Endothelial cell of umbilical vein (primary cell): ENCODE measurements around the gene SNX22. TPM values are rescaled to one million over a fixed set of nuclear protein-coding genes. Genes with fewer than 3 reads are reported as not detected.

ENCODE experiments used
- BruUV-seq: library from RNA; stranded (reverse); fragments of 400-500 nt; replicated peaks from 2 replicates; lab custom pipeline; 2021; lab: Mats Ljungman, UMichigan
- CTCF ChIA-PET: fragments of 300-600, 350-600 bp; sonication (Branson Sonifier 250); formaldehyde crosslinking; loops from one replicate; lab custom pipeline; 2021; ENCODE audit warnings: antibody characterized with exemption, inconsistent platforms; lab: Charles Lee
- POLR2A ChIA-PET: fragments of 300-600, 350-600 bp; sonication (Branson Sonifier 250); formaldehyde crosslinking; loops from one replicate; lab custom pipeline; 2021; ENCODE audit warnings: antibody characterized with exemption, inconsistent platforms; lab: Charles Lee
- DNase-seq: peaks from one replicate; pipeline ENCODE4 v3.0.0-alpha.2; 2011; ENCODE audit warnings: low read depth, low spot score
- FAIRE-seq: peaks from 2 replicates; lab custom pipeline; 2011; peaks lifted over from hg19 to GRCh38; lab: Jason Lieb, UNC
- H2AFZ ChIP-seq: 2 replicates; pipeline ENCODE4 v1.6.0; 2012; ENCODE audit warnings: low read depth, low read length, control low read depth, inconsistent platforms
- H3K27ac ChIP-seq: 2 replicates; pipeline ENCODE4 v1.5.1; 2011; ENCODE audit warnings: low read depth, mild to moderate bottlenecking, control low read depth, low read length, moderate library complexity; ENCODE audit not compliant: insufficient read depth
- H3K27me3 ChIP-seq, 2 experiments: 2 replicates each; pipeline versions ENCODE4 v1.6.0 to v1.6.1; 2011; ENCODE audit warnings: low read length in 2 of 2, mixed read lengths in 1 of 2; ENCODE audit not compliant: control insufficient read depth in 2 of 2, insufficient read depth in 2 of 2
- H3K36me3 ChIP-seq, 2 experiments: 2 replicates in 1 of 2; 3 replicates in 1 of 2; pipeline ENCODE4 v1.5.1; 2011; ENCODE audit warnings: low read length in 2 of 2, mild to moderate bottlenecking in 1 of 2, moderate library complexity in 1 of 2; ENCODE audit not compliant: control insufficient read depth in 2 of 2, insufficient read depth in 2 of 2; ENCODE audit errors: extremely low read depth in 1 of 2
- H3K4me1 ChIP-seq: 3 replicates; pipeline ENCODE4 v1.5.1; 2011; ENCODE audit warnings: mild to moderate bottlenecking, low read length; ENCODE audit not compliant: control insufficient read depth, insufficient read depth; ENCODE audit errors: extremely low read depth
- H3K4me2 ChIP-seq: 2 replicates; pipeline ENCODE4 v1.6.1; 2011; ENCODE audit warnings: low read length, control low read depth, mixed read lengths; ENCODE audit not compliant: insufficient read depth
- H3K4me3 ChIP-seq, 3 experiments: fragments of 200-600 bp in 1 of 3; sonication (generic), shearing (Covaris generic) in 1 of 3; replicated peaks in 1 of 3; 2 replicates each; pipeline ENCODE4 v1.5.1; 2011 to 2016; ENCODE audit warnings: control low read depth in 3 of 3, low read length in 3 of 3, mild to moderate bottlenecking in 2 of 3, inconsistent platforms in 1 of 3, low read depth in 1 of 3, moderate library complexity in 1 of 3; ENCODE audit not compliant: insufficient read depth in 1 of 3
- H3K79me2 ChIP-seq: 2 replicates; pipeline ENCODE4 v1.6.0; 2012; ENCODE audit warnings: low read length, inconsistent platforms; ENCODE audit not compliant: control insufficient read depth, insufficient read depth
- H3K9ac ChIP-seq: replicated peaks from 2 replicates; pipeline ENCODE3; 2011; ENCODE audit warnings: low read length, control low read depth; ENCODE audit not compliant: insufficient read depth; ENCODE audit errors: extremely low read depth
- H3K9me1 ChIP-seq: replicated peaks from 3 replicates; pipeline ENCODE4 v1.6.0; 2011; ENCODE audit warnings: mild to moderate bottlenecking, low read length; ENCODE audit not compliant: control insufficient read depth, insufficient read depth; ENCODE audit errors: extremely low read depth
- H3K9me3 ChIP-seq: replicated peaks from 2 replicates; pipeline ENCODE4 v1.5.1; 2012; ENCODE audit warnings: low read length, inconsistent platforms; ENCODE audit not compliant: control insufficient read depth, insufficient read depth
- H4K20me1 ChIP-seq: replicated peaks from 2 replicates; pipeline ENCODE3; 2011; ENCODE audit warnings: mild to moderate bottlenecking, low read length; ENCODE audit not compliant: control insufficient read depth, insufficient read depth; ENCODE audit errors: extremely low read depth
- EZH2 ChIP-seq: IDR thresholded peaks from 2 replicates; pipeline ENCODE4 v1.6.1; 2012; ENCODE audit warnings: borderline replicate concordance, low read depth, mild to moderate bottlenecking, moderate library complexity, low read length, inconsistent platforms; ENCODE audit not compliant: severe bottlenecking
- GATA2 ChIP-seq: IDR thresholded peaks from 2 replicates; pipeline ENCODE4 v1.7.0; 2011; ENCODE audit warnings: low read depth, mild to moderate bottlenecking, moderate library complexity, mixed read lengths, low read length; ENCODE audit not compliant: insufficient read length, insufficient read depth
- MYC ChIP-seq: IDR thresholded peaks from one replicate; pipeline ENCODE4 v1.6.1; 2011; ENCODE audit warnings: mild to moderate bottlenecking, low read depth, low read length
- POLR2A ChIP-seq: IDR thresholded peaks from 2 replicates; pipeline ENCODE4 v1.6.1; 2012; ENCODE audit warnings: low read depth, mild to moderate bottlenecking, control low read depth, low read length
- POLR2AphosphoS5 ChIP-seq: IDR thresholded peaks from 2 replicates; pipeline ENCODE4 v1.6.1; 2012; ENCODE audit warnings: low read depth, mild to moderate bottlenecking, control low read depth, low read length, moderate library complexity; ENCODE audit not compliant: insufficient read depth
- dilution Hi-C: fragments of 300-500 bp; cut with MboI; formaldehyde crosslinking; loops from one replicate; pipeline ENCODE4 v1.15.0; 2019; ENCODE audit warnings: low sequenced_read_pairs; ENCODE audit not compliant: extremely low pct_ligation_motif_present
- intact Hi-C: fragments of 100-400 bp; cut with micrococcal nuclease; formaldehyde crosslinking; loops from one replicate; pipeline ENCODE4 v1.10.0; 2022
- polyA plus RNA-seq, 4 experiments: library from polyadenylated mRNA; depleted of rRNA in 3 of 4; stranded (reverse) in 3 of 4; unstranded in 1 of 4; fragments of >200 nt; gene quantifications; 2 replicates each; pipeline versions ENCODE4 v1.2.1 to v1.2.3, GENCODE V29; 2011 to 2012; ENCODE audit warnings: missing spikeins in 1 of 4
- total RNA-seq: library from RNA; stranded (reverse); gene quantifications from 2 replicates; pipeline ENCODE4 v1.2.3, GENCODE V29; 2021
- TF ChIP-seq, protein P1 (sequence below), 2 donors: IDR thresholded peaks; 1 replicate in 1 of 2; 2 replicates in 1 of 2; pipeline ENCODE4 v1.5.1; 2011; ENCODE audit warnings: low read length in 2 of 2, mild to moderate bottlenecking in 2 of 2, moderate library complexity in 2 of 2, control low read depth in 1 of 2, inconsistent platforms in 1 of 2, low read depth in 1 of 2; ENCODE audit not compliant: insufficient read depth in 1 of 2; ENCODE audit errors: extremely low read depth in 1 of 2

Gene SNX22
- total and polyA plus RNA-seq, 2 donors (not counting 3 experiments of a cell fraction or from before 2014, with no cell fraction given) = 0.14 to 0.73 TPM

DNA sequence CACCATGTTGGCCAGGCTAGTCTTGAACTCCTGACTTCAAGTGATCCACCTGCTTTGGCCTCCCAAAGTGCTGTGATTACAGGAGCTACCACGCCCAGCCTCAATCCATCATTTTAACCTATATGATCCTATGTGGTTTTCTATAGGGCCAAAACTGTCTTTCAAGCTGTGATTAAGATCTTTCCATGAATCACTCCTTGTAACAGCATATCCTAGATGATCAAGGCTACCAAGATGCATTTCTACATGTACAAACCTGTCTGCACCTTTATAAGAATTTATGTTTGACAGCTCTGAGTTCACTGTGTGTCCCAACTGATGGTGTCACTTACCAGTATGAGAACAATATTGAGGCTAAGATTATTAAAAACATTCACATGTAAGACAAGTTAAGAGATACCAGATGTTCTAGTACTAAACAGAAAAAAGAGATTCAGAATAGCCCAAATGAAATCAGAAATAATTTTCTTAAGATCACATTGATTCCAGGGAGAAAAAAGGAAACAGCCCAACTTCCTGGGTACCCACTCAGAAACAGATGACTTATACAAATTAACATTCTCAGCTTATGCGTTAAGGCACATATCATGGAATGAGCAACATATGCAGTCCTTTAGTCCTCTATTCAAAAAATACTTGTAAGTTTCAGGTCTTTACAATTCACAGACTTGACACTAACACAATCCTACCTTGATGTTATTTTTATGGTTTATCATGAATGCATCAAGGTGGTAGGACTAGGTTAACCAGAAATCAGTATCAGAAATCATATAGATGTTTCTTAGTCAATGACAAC is 36.1 kb downstream of the SNX22 start:
- peak; percentile 35 for FAIRE-seq
- H3K4me2 ChIP-seq = no peak overlapping the region
- H3K9me1 ChIP-seq = no peaks in the 10 kb centered on the region
- no peaks in the 10 kb centered on the region for H3K27me3 ChIP-seq
- no peaks in the 10 kb centered on the region for H3K79me2 ChIP-seq
- H3K9ac ChIP-seq = no peak overlapping the region
- no peaks in the 10 kb centered on the region for H3K9me3 ChIP-seq
- no peak overlapping the region for H3K4me3 ChIP-seq
- TF ChIP-seq POLR2AphosphoS5 = no peak
- TF ChIP-seq, protein P1, sequence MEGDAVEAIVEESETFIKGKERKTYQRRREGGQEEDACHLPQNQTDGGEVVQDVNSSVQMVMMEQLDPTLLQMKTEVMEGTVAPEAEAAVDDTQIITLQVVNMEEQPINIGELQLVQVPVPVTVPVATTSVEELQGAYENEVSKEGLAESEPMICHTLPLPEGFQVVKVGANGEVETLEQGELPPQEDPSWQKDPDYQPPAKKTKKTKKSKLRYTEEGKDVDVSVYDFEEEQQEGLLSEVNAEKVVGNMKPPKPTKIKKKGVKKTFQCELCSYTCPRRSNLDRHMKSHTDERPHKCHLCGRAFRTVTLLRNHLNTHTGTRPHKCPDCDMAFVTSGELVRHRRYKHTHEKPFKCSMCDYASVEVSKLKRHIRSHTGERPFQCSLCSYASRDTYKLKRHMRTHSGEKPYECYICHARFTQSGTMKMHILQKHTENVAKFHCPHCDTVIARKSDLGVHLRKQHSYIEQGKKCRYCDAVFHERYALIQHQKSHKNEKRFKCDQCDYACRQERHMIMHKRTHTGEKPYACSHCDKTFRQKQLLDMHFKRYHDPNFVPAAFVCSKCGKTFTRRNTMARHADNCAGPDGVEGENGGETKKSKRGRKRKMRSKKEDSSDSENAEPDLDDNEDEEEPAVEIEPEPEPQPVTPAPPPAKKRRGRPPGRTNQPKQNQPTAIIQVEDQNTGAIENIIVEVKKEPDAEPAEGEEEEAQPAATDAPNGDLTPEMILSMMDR (IDR thresholded peaks at IDR 0.05; ENCODE audit: extremely low read depth in 1 of 2, insufficient read depth in 1 of 2, low read depth in 1 of 2, low read length in 2 of 2) = no peak
- TF ChIP-seq EZH2 = no peak
- no peak for TF ChIP-seq GATA2
- no peak for TF ChIP-seq POLR2A
- no peak for TF ChIP-seq MYC
- DNase-seq = peak; percentile 27
- CTCF ChIA-PET = interaction anchor here (1.4 kb wide), 1 partner anchor 22 kb away, joined by 4 read pairs; no protein-coding TSS in a partner anchor
- H3K27ac ChIP-seq = no peak overlapping the region
- POLR2A ChIA-PET = no interaction called here
- intact Hi-C loops (no loop called here), dilution Hi-C loops (no loop called here)
- no peaks in the 10 kb centered on the region for H3K4me1 ChIP-seq
- no peak overlapping the region for H2AFZ ChIP-seq
- no TSS peak for BruUV-seq
- no peaks in the 10 kb centered on the region for H4K20me1 ChIP-seq
- H3K36me3 ChIP-seq = peaks cover 0 to 2% of the 10 kb centered on the region in 2 experiments
